Raji (cell line): ENCODE data around the gene FALEC.
A peak's percentile ranks its signal among the peaks of the same experiment; 100 is the strongest.

Experiments
- POLR2A ChIP-seq: IDR thresholded peaks from 2 replicates; pipeline ENCODE4 v1.6.1; 2011; ENCODE audit warnings: low read depth, low read length, control low read depth; ENCODE audit not compliant: insufficient read depth

The FALEC gene

DNA sequence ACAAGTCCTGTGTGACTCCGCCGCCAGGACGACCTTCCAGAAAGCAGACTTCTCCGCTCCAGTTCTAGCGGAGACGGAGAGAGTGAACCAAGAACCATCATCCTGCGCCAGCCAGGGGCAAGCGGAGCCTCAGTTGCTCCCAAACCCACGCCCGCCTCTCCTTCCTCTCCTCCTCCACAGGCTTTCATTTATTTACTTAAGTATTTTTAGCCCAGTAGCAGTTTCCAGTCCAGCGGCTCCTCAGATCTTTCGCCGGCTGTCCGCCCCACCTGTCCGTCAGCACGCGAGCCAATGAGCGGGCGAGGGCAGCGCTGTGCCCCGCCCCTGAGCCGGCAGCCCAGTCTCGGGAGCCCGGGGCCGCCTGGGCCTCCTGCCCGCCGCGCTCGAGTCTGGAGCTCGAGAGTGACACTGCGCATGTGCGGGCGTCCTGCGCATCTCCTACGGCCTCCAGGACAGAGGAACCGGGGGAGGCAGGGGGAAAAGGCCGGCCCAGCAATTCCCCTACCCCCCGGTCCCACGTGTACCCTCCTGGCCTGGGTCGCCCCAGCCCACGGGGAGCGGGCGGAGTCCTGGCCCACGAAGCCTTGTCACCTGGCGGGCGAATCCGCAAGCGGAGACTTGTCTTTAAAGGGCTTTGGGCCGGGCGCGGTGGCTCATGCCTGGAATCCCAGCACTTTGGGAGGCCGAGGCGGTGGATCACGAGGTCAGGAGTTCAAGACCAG is at the start of gene FALEC:
TSS of gene FALEC (plus strand) at position 425 of the 722 bp plus-strand sequence.
- TF ChIP-seq POLR2A, result peak; percentile 52

DNA sequence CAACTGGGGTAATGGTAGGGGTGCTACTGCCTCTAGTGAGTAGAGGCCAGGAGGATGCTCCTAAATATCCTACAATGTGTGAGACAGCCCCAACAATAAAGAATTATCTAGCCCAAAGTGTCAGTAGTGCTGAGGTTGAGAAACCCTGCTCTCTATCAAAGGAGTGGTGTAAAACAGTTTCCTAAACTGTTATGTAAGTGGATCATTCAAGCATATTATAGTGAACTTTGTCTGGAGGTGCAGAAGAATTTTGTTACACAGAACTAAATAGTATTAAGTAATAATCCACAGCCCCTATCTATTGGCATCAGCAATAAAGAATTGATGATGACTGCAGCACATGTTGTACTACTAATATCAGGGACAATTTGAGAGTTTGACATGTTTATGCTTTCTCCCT is 48.6 kb upstream of the FALEC start:
- TF ChIP-seq POLR2A, result no peak

DNA sequence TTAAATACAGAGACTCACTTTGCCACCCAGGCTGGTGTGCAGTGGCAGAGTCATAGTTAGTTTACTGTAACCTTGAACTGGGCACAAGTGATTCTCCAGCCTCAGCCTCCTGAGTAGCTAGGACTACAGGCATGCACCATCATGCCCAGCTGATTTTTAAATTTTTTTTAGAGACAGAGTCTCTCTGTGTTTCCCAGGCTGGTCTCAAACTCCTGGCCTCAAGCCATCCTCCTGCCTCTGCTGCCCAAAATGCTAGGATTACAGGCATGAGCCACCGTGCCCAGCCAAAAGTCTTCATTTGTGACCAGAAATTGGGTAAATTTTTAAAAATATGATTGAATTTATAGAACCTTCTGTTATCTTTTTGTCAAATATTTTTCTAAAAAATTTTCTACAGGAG is 46.3 kb upstream of the FALEC start:
- TF ChIP-seq POLR2A, result no peak

DNA sequence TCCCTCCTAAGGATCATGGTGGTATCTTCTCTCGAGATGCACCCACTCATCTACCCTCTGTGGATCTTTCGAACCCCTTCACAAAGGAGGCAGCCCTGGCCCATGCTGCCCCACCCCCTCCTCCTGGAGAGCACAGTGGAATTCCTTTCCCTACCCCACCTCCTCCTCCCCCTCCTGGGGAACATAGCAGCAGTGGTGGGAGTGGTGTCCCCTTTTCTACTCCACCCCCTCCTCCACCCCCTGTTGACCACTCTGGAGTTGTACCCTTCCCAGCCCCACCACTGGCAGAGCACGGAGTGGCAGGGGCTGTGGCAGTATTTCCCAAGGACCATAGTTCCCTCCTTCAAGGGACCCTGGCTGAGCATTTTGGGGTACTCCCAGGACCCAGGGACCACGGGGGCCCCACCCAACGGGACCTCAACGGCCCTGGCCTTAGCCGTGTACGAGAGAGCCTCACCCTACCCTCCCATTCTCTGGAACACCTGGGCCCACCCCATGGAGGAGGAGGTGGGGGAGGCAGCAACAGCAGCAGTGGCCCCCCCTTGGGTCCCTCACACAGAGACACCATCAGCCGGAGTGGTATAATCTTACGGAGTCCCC is 42.9 kb upstream of the FALEC start:
- TF ChIP-seq POLR2A, result no peak

DNA sequence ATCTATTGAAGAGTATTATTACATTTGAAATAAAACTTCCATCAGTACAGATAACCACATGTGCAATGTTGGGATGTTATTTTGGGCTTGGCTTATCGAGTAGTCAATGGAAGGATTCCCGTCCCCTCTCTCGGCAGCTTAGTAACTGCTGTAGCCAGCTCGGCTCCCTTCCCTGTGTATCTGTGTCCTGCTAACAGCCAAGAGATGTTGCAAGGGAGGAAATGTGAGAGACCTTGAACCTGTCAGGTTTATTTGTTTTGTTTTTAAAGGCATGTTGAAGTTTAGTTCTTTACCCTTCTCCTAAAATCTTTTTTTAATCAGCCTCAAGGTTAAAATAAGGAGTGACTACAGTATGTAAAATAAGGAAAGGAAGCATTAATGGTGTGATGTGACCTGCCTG is 41.9 kb upstream of the FALEC start:
- no peak for TF ChIP-seq POLR2A

DNA sequence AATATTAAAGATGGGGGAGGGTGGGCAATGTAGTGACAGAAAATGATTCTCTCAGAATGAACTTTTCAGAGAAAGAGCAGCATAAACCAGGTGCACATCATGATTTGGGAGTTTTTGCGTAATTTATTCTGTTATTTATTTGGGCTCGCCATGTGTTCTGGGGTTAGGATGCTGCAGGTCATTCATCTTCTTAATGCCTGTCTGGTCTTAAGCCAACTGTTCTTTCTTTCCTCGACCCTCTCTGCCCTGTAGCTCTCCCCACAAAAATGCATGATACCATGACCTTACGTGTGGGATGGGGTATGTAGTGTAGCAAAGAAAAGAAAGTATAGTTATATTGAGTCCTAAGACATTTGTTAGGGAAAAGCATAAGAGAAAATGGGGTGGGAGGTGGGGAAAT is 40.7 kb upstream of the FALEC start:
- no peak for TF ChIP-seq POLR2A

DNA sequence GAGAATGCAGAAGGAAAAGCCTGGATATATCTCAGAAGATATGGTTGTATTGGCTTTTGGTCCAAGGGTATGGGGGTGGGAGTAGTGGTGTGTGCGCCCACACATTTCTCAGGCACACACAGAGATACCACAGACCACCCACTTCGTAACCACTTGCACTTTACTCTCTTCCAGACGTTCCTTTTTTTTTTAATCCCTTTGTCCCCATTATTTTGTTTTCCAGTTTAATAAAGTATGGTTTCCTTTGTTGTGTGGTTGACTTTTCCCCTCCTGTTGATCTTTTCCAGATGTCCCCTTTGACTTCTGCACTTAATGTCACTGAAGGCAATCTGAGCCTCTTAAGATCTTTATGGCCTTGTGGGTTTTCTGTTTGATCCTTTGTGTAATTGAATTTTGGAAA is 38.8 kb upstream of the FALEC start:
- no peak for TF ChIP-seq POLR2A

DNA sequence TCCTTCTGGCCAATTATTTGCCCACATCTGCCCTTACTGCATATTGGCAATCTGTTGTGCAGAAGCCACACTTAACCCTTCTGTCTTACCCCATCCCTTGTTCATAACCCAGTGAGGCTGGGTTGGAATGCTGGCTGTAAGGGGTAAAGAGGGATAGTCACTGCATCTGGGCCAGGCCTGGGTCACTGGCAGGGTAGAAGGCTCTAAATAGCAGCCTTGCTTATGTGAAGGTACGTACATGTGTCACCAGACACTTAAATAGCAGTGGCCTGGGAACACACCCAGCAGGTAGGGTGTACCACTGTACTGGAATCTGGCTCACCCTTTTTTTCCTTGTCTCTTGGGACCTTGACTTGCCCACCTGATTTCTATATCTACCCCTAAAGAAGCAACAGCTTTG is 38.2 kb upstream of the FALEC start:
- no peak for TF ChIP-seq POLR2A

DNA sequence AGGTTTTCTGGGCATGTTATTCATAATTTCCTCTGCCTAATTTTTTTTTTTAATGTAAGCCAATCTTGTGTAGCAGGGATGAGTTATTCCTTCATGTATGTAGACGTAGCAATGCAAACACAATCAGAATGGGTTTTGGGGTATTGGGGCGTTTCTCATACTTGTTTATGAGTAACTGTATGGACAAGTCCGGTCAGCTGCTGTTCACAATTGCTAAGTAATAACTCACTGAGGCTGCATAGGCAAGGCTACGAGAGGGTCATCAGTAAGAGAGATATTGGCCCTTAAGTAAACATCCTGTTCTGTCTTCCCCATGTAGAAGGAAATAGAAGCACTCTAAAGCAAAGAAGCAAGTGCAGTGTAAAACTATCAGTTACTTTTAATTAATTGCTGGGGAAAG is 37.8 kb upstream of the FALEC start:
- no peak for TF ChIP-seq POLR2A

DNA sequence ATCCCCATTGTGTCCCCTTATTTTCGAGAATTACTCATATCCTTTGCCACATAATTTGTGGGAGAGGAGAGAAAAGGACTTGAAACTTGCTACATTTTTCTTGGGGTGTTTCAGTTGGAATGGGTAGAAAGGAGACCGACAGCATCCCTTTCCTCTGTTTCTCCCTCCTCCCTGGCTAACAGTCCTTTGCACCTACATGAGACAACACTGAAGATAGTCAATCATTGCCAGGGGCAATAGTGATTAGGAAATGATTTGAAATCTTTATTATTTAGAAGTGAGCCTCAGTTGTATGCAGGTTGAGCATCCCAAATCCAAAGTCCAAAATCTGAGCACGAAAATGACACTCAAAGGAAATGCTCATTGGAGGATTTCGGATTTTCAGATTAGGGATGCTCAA is 36.2 kb upstream of the FALEC start:
- no peak for TF ChIP-seq POLR2A

DNA sequence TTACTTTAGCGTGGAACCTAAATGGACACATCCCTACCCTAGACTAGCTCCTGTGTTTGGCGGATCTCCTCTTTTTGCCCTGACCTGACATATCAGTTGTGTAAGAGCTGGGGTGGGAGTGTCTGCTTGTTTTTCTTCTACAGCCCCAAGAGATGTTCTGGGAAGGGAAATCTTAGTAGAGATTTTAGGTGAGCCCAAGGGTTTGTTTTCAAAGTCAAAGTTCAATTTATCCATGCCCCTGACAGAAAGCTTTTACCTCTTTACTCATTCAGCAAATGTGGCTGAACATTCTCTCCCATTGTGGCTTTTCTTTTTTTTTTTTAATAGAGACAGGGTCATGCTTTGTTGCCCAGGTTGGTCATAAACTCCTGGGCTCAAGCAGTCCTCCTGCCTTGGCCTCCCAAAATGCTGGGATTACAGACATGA is 35.6 kb upstream of the FALEC start:
- TF ChIP-seq POLR2A, result no peak

DNA sequence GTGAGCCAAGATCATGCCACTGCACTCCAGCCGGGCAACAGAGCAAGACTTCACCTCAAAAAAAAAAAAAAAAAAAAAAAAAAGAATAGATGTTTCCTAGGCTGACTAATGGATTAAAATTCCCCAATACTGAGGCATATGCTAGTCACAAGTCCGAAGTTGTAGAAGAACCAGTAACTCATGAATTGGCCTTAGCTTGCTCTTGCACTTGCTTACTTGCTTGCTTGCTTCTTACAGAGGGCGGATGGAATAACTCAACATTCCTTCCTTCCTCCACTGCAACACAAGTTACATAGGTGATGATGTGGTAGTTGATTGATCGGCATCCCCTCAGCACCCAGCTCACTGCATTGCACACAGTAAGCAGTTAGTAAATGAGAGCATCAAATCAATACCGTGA is 31.1 kb upstream of the FALEC start:
- no peak for TF ChIP-seq POLR2A

DNA sequence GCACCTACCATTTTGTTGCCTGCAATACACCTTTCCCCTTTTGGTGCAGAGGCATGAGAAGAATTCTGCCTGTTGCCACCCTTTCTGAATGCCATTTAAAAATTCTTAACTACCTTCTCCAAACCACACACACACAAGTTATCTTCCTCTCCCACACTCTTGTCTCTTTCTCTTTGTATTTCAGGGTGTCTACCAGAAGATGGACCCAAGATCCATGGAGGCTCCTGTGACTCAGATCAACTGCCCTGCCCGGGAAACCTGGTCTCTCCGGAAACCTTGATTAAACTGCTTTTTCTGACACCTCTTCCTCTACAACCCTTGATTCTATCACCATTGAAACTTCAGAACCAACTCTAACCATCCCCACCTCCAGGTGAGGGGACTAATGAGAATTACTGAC is 30.7 kb upstream of the FALEC start:
- TF ChIP-seq POLR2A, result no peak

DNA sequence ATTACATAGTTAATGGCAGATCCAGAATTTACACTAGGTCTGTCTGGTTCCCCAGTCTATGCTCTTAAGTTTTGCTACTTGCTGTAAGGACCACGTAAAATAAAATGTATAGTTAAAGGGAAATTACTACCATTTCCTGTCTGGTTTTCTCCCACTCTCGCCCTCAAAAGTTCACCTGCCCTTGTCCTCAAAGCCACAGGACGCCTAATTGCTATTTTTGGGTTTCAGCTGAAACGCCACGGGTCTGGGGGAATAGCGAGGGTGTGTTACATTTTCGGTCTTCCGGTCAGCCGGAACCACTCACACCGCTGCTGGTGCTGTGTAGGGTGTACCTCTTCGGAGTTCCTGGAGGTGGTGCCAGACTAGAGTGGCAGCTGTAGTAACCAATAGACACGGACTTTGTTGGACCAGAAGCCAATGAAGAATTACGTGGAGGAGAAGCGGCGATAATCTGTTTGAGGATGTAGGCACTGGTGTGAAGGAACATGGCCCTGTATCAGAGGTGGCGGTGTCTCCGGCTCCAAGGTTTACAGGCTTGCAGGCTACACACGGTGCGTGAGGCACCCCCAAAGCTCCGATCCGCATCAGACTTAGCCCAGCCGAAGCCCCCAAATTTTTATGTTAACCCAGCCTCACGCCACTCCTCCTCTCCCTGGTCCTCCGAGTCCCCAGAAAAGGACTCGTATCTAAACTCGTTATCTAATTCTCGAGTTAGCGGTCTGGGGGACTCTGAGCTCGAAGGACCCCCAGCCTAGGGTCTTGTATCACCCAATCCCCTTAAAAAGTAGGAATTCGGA is 28.4 kb upstream of the FALEC start, which contains the start of gene TARS2:
TSS of gene TARS2 (plus strand) at position 454 of the 797 bp plus-strand sequence. CDS start at position 486, 32 bp downstream.
- TF ChIP-seq POLR2A, result peak; percentile 97

DNA sequence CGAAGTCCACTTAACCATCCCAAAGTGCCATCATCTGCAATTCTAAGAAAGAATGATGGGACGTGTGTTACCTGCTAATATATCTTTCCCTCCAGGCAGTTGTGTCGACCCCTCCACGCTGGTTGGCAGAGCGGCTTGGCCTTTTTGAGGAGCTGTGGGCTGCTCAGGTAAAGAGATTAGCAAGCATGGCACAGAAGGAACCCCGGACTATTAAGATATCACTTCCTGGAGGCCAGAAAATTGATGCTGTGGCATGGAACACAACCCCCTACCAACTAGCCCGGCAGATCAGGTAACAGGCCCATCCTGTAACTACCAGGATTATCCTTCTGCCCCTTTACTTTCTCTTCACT is 27.8 kb upstream of the FALEC start:
- TF ChIP-seq POLR2A, result no peak

DNA sequence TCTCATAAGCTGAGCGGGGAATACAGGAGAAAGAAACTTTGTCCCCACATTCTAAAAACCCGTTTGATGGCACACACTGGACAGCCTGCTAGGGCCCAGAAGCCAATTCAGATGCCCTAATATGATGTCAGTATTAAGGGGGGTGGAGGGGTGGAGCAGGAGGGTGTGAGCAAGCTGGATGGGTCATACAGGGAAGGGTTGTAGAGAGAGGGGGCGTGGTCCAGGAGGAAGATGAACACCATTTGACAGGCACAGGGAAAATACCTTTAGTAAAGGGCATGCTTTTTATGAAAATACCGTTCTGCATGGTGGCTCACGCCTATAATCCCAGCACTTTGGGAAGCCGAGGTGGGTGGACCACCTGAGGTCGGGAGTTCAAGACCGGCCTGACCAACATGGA is 22.4 kb upstream of the FALEC start:
- no peak for TF ChIP-seq POLR2A

DNA sequence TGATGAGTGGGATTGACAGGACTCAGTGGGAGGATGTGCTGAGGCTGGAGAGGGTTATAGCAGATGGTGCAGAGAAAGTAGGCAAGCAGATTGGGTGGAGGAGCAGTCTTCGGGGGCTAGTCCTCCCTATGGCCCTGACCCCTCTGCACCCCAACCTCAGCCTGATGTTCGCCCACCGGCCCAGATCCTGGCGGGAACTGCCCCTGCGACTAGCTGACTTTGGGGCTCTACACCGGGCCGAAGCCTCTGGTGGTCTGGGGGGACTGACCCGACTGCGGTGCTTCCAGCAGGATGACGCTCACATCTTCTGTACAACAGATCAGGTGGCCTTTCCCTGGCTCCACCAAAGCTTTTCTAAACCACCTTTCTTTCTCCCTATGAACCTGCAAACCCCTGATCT is 17.2 kb upstream of the FALEC start:
- TF ChIP-seq POLR2A, result no peak

DNA sequence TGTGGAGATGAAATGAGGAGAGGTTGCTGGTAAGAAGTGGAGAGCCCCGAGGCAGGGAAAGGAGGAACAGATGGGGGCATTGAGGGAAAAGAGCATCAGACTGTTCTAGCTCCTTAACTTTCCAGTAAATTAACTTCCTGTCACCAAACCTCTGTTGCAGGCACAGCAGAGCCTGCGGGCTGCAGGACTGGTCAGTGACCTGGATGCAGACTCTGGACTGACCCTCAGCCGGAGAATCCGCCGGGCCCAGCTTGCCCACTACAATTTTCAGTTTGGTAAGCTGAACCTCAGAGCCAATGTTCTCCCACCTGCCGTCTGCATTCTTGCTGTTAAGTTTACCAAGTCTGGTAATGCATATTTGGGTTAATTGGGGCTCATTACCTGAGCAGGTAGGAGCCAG is 10.1 kb upstream of the FALEC start:
- TF ChIP-seq POLR2A, result no peak
